Stimulated activated CD8-positive, alpha-beta memory T cell treated with anti-CD3 and anti-CD28 coated beads, Interleukin-15, amount 100 ng/mL, for 48 hours (primary cell): Measurements from ENCODE around the gene LRIF1.
"Not testable (repeated sequence)": the region's sequence is repeated elsewhere in the genome, so short reads cannot be mapped to it uniquely, and the experiment has no call there.

Source experiments
- DNase-seq, 2 donors: peaks; one replicate each; pipeline ENCODE4 v3.0.0-alpha.2; 2020; ENCODE audit warnings: low read depth in 2 of 2

Gene LRIF1

GRCh38 chr1:110963691-110964454, at the start of gene LRIF1:
LRIF1 (minus strand) TSS chr1:110963922; CDS start chr1:110963688, 234 bp downstream.
- peak; percentile 100 for DNase-seq

- DNase-seq = no peak
Observed at GRCh38 chr1:111008031-111008430, 44.3 kb upstream of the LRIF1 start.

GRCh38 chr1:111006556-111006955, 42.8 kb upstream of the LRIF1 start:
- no peak for DNase-seq

- not testable (repeated sequence) for DNase-seq
Observed at GRCh38 chr1:110999607-111000006, 35.9 kb upstream of the LRIF1 start.

- not testable (repeated sequence) for DNase-seq
Observed at GRCh38 chr1:110992329-110992728, 28.6 kb upstream of the LRIF1 start.

- DNase-seq = not testable (repeated sequence)
Observed at GRCh38 chr1:110991295-110991694, 27.6 kb upstream of the LRIF1 start.

- no peak for DNase-seq
Observed at GRCh38 chr1:110990541-110990940, 26.8 kb upstream of the LRIF1 start.

GRCh38 chr1:110986407-110986891, 22.7 kb upstream of the LRIF1 start:
- no peak for DNase-seq

- DNase-seq = no peak
Observed at GRCh38 chr1:110982320-110982719, 18.6 kb upstream of the LRIF1 start.

GRCh38 chr1:110979154-110979553, 15.4 kb upstream of the LRIF1 start:
- no peak for DNase-seq

GRCh38 chr1:110976089-110976488, 12.4 kb upstream of the LRIF1 start:
- DNase-seq = no peak

GRCh38 chr1:110975265-110975664, 11.5 kb upstream of the LRIF1 start:
- no peak for DNase-seq

GRCh38 chr1:110967256-110967655, 3.5 kb upstream of the LRIF1 start:
- no peak for DNase-seq

- DNase-seq = no peak
Observed at GRCh38 chr1:110964455-110964903, 757 bp upstream of the LRIF1 start.

- DNase-seq = peak; percentile 28 to 41
Observed at GRCh38 chr1:110962892-110963690, 631 bp downstream of the LRIF1 start.

- DNase-seq = no peak
Observed at GRCh38 chr1:110961902-110962301, 1.8 kb downstream of the LRIF1 start.

GRCh38 chr1:110960777-110961420, 2.8 kb downstream of the LRIF1 start:
- DNase-seq = no peak

- DNase-seq = no peak
Observed at GRCh38 chr1:110957798-110958197, 5.9 kb downstream of the LRIF1 start.

- DNase-seq = no peak
Observed at GRCh38 chr1:110956586-110956985, 7.1 kb downstream of the LRIF1 start.

- no peak for DNase-seq
Observed at GRCh38 chr1:110953031-110953430, 10.7 kb downstream of the LRIF1 start.

- no peak for DNase-seq
Observed at GRCh38 chr1:110952031-110952430, 11.7 kb downstream of the LRIF1 start.

- no peak for DNase-seq
Observed at GRCh38 chr1:110951161-110951560, 12.6 kb downstream of the LRIF1 start.
